Mucosa of descending colon (tissue), 3 donors: ENCODE measurements around the gene OPN5. TPM values are rescaled to one million over a fixed set of nuclear protein-coding genes. Genes with fewer than 3 reads are reported as not detected.

Experiments
- ATAC-seq: fragments of 200-7000 bp; cut with Tn5 transposase; one replicate; pipeline ENCODE4 v1.9.1; 2020; ENCODE audit warnings: mild to moderate bottlenecking, moderate library complexity
- DNase-seq, 3 donors: peaks; one replicate each; pipeline ENCODE4 v3.0.0-alpha.2; 2020
- H3K36me3 ChIP-seq: fragments of 200-600 bp; one replicate; pipeline ENCODE4 v1.8.0; 2021; ENCODE audit warnings: low read depth, mild to moderate bottlenecking
- H3K4me1 ChIP-seq: fragments of 200-600 bp; one replicate; pipeline ENCODE4 v1.8.0; 2021; ENCODE audit warnings: low read depth, mild to moderate bottlenecking
- H3K4me3 ChIP-seq: fragments of 200-600 bp; one replicate; pipeline ENCODE4 v1.8.0; 2021; ENCODE audit warnings: mild to moderate bottlenecking
- H3K9me3 ChIP-seq: fragments of 200-600 bp; one replicate; pipeline ENCODE4 v1.8.0; 2021; ENCODE audit warnings: mild to moderate bottlenecking
- CTCF ChIP-seq: fragments of 200-600 bp; IDR thresholded peaks from one replicate; pipeline ENCODE4 v1.8.0; 2022; ENCODE audit warnings: antibody characterized with exemption, mild to moderate bottlenecking
- intact Hi-C, 2 donors: fragments of 100-400 bp; cut with DNase I in 1 of 2; cut with micrococcal nuclease in 1 of 2; formaldehyde crosslinking; loops; one replicate each; pipeline versions ENCODE4 v1.11.0 to v1.11.1; 2022; cut with DNase I, micrococcal nuclease
- total RNA-seq, 3 donors: library from RNA; stranded (reverse); fragmentation: NEBNext Ultra II Directional in 2 of 3; extraction: Animal tissue kit (Norgen Biotek cat#: 25700) in 2 of 3; gene quantifications; one replicate each; pipeline versions ENCODE4 v1.2.1 to v1.2.4, GENCODE V29; 2021 to 2023
- donor health status: DM: no; HTN: no; CAD: no; lungs with moderate emphysema.
- donor health status: DM: no; HTN: no; CAD: no.
- donor health status: DM: no; HTN: yes; CAD: no.

The OPN5 gene
- total RNA-seq, 3 donors from 2014 or later, result not detected

- no peak for ATAC-seq
- Histone ChIP-seq H3K36me3 (no peaks in the 10 kb centered on the region), H3K4me3 (no peak overlapping the region), H3K9me3 (no peaks in the 10 kb centered on the region), H3K4me1 (no peaks in the 10 kb centered on the region)
- intact Hi-C loops, result no loop called here
- DNase-seq, result no peak
- TF ChIP-seq CTCF, result no peak
Observed at GRCh38 chr6:47862731-47863130, 80.9 kb downstream of the OPN5 start.

- DNase-seq, result no peak
- no peaks in the 10 kb centered on the region for H3K36me3 ChIP-seq
- ATAC-seq, result no peak
- intact Hi-C loops, result no loop called here
- H3K4me3 ChIP-seq, result no peak overlapping the region
- no peaks in the 10 kb centered on the region for H3K9me3 ChIP-seq
- TF ChIP-seq CTCF, result no peak
- no peaks in the 10 kb centered on the region for H3K4me1 ChIP-seq
Observed at GRCh38 chr6:47865206-47865605, 83.4 kb downstream of the OPN5 start.

- DNase-seq (no peak), ATAC-seq (no peak)
- H3K9me3 ChIP-seq, result no peaks in the 10 kb centered on the region
- H3K4me1 ChIP-seq, result no peaks in the 10 kb centered on the region
- H3K4me3 ChIP-seq, result no peak overlapping the region
- TF ChIP-seq CTCF, result no peak
- intact Hi-C loops, result no loop called here
- no peaks in the 10 kb centered on the region for H3K36me3 ChIP-seq
Observed at GRCh38 chr6:47875593-47875992, 93.8 kb downstream of the OPN5 start.

Other genes starting within 250 kb of the OPN5 start
- gene ADGRF4, start 83.5 kb upstream of the OPN5 start, total RNA-seq, result 1 to 10 TPM in 2 of 3 donors, under 1 TPM in 1; 0.79 to 3.9 (median 2.6) TPM